Bronchial epithelial cell (primary cell): ENCODE data around the gene RHBDF2. TPM values are rescaled to one million over a fixed set of nuclear protein-coding genes. Genes with fewer than 3 reads are reported as not detected.

ENCODE experiments used
- DNase-seq: peaks from one replicate; pipeline ENCODE4 v3.0.0-alpha.2; 2010; ENCODE audit warnings: low read depth
- FAIRE-seq: peaks from 2 replicates; lab custom pipeline; 2011; peaks lifted over from hg19 to GRCh38; lab: Jason Lieb, UNC
- H3K27me3 ChIP-seq: 2 replicates; pipeline ENCODE4 v1.5.1; 2011; ENCODE audit warnings: low read length; ENCODE audit not compliant: control insufficient read depth, insufficient read depth
- H3K36me3 ChIP-seq: 2 replicates; pipeline ENCODE4 v1.5.1; 2011; ENCODE audit warnings: low read length; ENCODE audit not compliant: control insufficient read depth, insufficient read depth
- H3K4me3 ChIP-seq: 2 replicates; pipeline ENCODE4 v1.5.1; 2011; ENCODE audit warnings: mild to moderate bottlenecking, low read depth, low read length, control low read depth
- total RNA-seq: library from RNA; depleted of rRNA; stranded (reverse); fragments of >200 nt; gene quantifications from 2 replicates; pipeline ENCODE4 v1.2.1, GENCODE V29; 2014
- TF ChIP-seq, protein P1 (sequence below): IDR thresholded peaks from 2 replicates; pipeline ENCODE4 v1.5.1; 2011; ENCODE audit warnings: mild to moderate bottlenecking, moderate library complexity, low read length, control low read depth, inconsistent platforms; ENCODE audit not compliant: insufficient read depth, severe bottlenecking

The RHBDF2 gene
- total RNA-seq, 1 donor from 2014 or later, result 10.8 TPM

DNA sequence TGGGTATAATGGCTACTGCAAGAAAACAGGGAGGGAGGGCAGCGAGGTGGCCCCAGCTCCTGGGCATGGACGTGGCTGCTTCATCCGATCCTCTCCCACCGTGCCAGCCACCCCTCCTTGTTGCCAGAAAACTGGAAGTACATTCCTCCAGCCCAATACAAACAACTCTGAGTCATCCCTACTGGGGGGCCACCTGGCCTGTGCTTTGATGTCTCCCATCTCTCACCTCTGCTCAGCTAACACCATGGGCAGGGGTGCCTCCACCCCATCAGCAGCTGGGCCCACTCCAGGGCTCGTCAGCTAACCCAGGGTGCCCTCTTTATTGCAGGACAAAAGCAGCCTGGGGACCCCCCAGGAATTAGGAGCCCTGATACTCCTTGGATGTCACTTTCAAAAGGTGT lies 2.0 kb downstream of the RHBDF2 start:
- FAIRE-seq, result no peak
- H3K4me3 ChIP-seq, result no peak overlapping the region
- H3K27me3 ChIP-seq, result no peaks in the 10 kb centered on the region
- DNase-seq, result peak; percentile 41
- TF ChIP-seq, protein P1, sequence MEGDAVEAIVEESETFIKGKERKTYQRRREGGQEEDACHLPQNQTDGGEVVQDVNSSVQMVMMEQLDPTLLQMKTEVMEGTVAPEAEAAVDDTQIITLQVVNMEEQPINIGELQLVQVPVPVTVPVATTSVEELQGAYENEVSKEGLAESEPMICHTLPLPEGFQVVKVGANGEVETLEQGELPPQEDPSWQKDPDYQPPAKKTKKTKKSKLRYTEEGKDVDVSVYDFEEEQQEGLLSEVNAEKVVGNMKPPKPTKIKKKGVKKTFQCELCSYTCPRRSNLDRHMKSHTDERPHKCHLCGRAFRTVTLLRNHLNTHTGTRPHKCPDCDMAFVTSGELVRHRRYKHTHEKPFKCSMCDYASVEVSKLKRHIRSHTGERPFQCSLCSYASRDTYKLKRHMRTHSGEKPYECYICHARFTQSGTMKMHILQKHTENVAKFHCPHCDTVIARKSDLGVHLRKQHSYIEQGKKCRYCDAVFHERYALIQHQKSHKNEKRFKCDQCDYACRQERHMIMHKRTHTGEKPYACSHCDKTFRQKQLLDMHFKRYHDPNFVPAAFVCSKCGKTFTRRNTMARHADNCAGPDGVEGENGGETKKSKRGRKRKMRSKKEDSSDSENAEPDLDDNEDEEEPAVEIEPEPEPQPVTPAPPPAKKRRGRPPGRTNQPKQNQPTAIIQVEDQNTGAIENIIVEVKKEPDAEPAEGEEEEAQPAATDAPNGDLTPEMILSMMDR, result no peak
- H3K36me3 ChIP-seq, result peaks cover 7% of the 10 kb centered on the region

DNA sequence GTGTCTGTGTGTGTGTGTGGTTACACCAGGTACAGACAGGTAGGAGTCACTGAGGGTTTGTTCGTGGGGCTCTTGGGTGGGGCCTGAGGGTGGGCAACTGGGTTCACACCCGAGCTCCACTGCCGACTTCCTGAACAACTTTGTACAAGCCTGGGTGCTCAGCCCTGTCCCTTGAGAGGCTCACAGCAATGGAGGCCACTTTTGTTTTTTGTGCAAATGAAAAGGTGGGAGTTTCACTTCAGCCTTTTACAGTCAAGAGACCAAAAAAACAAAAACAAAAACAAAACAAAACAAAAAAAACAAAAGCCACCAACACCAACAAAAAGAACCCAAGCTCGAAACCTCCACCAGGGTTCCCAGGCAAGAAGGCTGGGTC lies 2.4 kb downstream of the RHBDF2 start:
- no peak for DNase-seq
- Histone ChIP-seq H3K4me3 (no peak overlapping the region), H3K27me3 (no peaks in the 10 kb centered on the region), H3K36me3 (peaks cover 7% of the 10 kb centered on the region)
- TF ChIP-seq, protein P1, result no peak
- FAIRE-seq, result no peak

DNA sequence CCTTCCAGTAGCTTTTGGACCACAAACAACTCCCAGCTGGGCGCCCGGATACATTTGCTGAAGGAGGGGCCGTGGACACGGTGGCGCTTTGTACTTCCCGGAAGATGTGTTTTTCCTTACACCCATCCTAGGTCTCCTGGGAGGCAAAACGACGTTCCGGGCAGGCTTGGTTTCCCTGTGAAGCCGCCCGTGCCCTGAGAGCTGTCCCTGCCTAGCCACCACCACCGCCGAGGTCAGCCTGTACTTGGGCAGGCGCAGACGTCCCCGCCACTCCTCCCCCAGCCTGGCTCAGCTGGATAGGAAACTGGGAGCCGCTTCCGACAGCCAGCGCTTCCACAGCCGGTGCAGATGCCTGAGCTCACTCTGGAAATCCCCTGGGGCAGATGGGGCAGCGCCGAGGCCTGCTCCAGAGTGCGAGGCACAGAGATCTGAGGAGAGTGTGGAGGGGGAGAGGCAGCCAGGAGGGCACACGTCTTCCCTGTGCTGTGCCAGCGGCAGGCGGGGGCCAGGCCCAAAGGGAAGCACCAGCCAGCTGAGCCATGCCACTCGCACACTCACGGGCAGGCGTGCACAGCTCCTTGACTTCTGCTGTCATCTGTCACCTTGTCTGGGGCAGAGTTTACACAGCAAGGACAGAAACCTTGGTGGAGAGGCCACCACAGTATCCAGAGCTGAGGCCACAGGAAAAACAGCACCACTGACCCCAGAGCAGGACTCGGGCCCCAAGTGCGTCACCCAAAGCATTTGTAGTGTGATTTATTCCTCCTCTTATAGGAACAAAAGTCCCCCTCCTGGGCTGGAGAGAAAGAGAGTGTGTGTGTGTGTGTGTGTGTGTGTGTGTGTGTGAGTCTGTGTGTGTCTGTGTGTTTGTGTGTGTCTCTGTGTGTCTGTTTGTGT lies 3.0 kb downstream of the RHBDF2 start:
- TF ChIP-seq, protein P1, result no peak
- no peaks in the 10 kb centered on the region for H3K27me3 ChIP-seq
- H3K4me3 ChIP-seq, result no peak overlapping the region
- no peak for FAIRE-seq
- peaks cover 7% of the 10 kb centered on the region for H3K36me3 ChIP-seq
- peak; percentile 83 for DNase-seq

DNA sequence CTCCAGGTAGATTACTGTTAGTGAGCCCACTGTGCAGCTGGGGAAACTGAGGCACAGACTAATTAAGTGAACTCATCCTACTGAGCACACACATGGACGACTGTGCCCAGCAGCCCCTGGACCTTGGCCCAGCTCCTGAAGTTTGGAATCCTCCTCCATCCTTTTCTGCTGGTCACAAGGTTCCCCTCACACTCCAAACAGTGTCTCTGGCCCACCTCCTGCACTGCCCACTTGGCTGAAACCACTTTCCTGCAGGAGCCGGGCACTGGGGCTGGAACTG lies 3.6 kb downstream of the RHBDF2 start:
- H3K4me3 ChIP-seq, result no peak overlapping the region
- TF ChIP-seq, protein P1, result no peak

DNA sequence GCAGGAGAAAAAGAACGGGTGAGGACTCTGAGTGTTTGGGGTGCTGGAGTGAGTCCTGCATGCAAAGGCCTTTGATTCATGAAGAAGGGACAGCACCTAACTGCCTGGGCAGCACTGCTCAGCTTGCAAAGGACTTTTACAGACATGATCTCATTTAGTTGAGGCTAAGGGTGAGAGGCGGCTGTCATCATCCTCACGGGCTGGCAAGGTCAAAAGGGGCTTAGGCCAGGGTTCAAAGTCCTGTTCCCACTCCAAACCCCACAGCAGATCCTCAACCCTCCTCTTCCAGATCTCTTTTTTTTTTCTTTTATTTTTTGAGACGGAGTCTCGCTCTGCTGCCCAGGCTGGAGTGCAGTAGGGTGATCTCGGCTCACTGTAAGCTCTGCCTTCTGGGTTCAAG lies 4.8 kb downstream of the RHBDF2 start:
- FAIRE-seq (no peak), DNase-seq (no peak)
- Histone ChIP-seq H3K27me3 (no peaks in the 10 kb centered on the region), H3K4me3 (no peak overlapping the region), H3K36me3 (peaks cover 7% of the 10 kb centered on the region)
- TF ChIP-seq, protein P1, result no peak

More for the DNA sequence above, 3.6 kb downstream of the RHBDF2 start:
- no peaks in the 10 kb centered on the region for H3K27me3 ChIP-seq
- FAIRE-seq, result no peak
- peaks cover 7% of the 10 kb centered on the region for H3K36me3 ChIP-seq
- no peak for DNase-seq
